HTR-8/SVneo (cell line): Measurements from ENCODE around the gene RBBP4.
"Not testable (repeated sequence)": the region's sequence is repeated elsewhere in the genome, so short reads cannot be mapped to it uniquely, and the experiment has no call there.

Experiments
- DNase-seq: peaks from one replicate; pipeline ENCODE4 v3.0.0; 2011; ENCODE audit warnings: low spot score, mixed read lengths; ENCODE audit not compliant: insufficient read length
- FAIRE-seq: peaks from 2 replicates; lab custom pipeline; 2011; peaks lifted over from hg19 to GRCh38; lab: Jason Lieb, UNC

RBBP4 gene

DNA sequence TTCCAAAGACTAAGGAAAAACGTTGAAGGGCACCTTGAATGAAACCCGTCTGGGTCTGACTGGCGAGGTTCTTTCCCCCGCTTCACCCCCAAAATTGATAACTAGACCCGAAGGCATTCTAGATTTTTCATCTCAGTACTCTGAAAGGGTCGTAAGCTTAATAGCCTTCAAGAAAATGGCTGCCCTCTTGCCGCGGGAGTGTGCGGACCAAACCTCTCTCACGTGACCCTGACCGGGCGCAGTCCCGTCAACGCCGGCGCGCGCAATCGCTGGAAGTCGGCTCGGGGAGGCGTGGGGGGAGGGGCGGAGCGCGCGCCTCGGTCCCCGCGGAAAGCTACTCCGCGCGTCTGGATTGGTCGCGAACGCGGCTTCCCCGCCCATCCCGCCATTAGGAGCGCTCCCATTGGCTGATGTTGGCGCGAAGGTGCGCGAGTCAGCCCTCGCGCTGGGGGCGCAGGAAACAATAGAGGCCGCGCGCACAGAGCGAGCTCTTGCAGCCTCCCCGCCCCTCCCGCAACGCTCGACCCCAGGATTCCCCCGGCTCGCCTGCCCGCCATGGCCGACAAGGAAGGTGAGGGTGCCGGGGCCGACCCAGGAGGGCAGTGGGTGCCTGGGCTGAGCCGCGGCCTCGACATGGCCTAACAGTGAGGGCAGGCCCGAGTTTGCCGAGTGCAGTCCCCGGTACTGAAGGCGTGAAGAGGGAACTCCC is at the start of gene RBBP4:
Gene RBBP4, plus strand, starts transcription at position 457 of the 709 bp plus-strand sequence. Its CDS starts 99 bp downstream, at position 556.
- peak; percentile 95 for DNase-seq
- FAIRE-seq: peak; percentile 51

- DNase-seq: no peak
- no peak for FAIRE-seq
These were observed 45.1 kb upstream of the RBBP4 start for GRCh38 chr1:32605711-32606424.

DNA sequence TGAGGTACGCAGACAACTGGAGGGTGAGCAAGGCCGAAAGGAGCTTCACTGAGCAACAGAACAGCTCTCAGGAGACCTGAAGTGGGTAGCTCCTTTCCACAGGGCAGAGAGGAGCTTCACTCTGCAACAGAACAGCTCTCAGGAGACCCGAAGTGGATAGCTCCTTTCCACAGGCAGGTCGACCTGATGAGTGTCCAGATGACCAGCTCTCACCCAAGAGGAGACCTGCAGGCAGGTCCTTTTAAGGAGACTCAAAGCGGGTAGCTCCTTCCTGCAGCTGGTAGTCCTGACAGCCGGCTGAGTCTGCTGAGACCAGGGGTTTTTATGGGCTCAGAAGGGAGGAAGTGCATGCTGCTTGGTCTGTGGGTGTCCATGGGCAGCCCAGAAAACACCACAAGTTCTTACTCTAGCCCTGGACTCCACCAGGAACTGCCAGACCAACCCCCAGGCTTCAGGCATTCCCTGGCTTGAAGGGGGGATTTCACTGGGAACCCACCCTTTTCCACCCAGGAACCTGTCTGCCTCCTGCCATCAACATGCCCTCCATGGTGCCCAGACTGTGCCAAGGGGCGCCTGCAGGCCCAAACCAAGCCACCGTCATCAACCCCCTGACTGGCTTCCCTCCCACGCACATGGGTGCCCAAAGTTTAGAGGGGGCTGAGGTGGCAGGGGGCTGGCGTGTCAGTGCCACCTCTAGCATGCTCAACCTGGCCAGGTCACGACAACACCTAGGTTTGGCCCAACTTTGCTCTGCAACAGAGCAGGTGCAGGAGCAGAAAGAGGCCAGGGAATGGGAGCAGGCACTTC is 44.2 kb upstream of the RBBP4 start:
- no peak for FAIRE-seq
- DNase-seq: no peak

DNA sequence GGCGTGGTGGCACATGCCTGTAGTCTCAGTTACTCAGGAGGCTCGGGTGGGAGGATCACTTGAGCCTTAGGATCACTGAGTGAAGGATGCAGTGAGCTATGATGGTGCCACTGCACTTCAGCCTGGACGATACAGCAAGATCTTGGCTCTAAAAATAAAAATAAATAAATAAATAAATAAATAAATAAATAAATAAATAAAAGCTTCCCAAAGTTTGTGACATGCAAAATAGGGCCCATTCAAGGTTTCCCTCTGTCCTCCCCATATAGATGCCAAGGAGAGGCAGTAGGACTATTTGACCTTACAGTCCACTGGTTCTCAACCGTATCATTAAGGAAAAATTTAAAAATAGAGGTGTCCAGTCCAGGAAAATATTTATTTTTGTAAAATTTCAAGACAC is 41.8 kb upstream of the RBBP4 start:
- DNase-seq: no peak
- FAIRE-seq: no peak

- FAIRE-seq: no peak
These were observed 39.2 kb upstream of the RBBP4 start for GRCh38 chr1:32611859-32612188.

GRCh38 chr1:32612189-32612881 is 38.7 kb upstream of the RBBP4 start:
- DNase-seq (peak; percentile 92), FAIRE-seq (no peak)

More at GRCh38 chr1:32611859-32612188, 39.2 kb upstream of the RBBP4 start:
- DNase-seq: no peak

- DNase-seq (no peak), FAIRE-seq (no peak)
These were observed 37.5 kb upstream of the RBBP4 start for GRCh38 chr1:32613472-32613871.

GRCh38 chr1:32618673-32619221 is 32.3 kb upstream of the RBBP4 start:
- DNase-seq (no peak), FAIRE-seq (no peak)

GRCh38 chr1:32619701-32620485 is 31.1 kb upstream of the RBBP4 start:
- FAIRE-seq (no peak), DNase-seq (no peak)

GRCh38 chr1:32622205-32622604 is 28.8 kb upstream of the RBBP4 start:
- FAIRE-seq (no peak), DNase-seq (no peak)

DNA sequence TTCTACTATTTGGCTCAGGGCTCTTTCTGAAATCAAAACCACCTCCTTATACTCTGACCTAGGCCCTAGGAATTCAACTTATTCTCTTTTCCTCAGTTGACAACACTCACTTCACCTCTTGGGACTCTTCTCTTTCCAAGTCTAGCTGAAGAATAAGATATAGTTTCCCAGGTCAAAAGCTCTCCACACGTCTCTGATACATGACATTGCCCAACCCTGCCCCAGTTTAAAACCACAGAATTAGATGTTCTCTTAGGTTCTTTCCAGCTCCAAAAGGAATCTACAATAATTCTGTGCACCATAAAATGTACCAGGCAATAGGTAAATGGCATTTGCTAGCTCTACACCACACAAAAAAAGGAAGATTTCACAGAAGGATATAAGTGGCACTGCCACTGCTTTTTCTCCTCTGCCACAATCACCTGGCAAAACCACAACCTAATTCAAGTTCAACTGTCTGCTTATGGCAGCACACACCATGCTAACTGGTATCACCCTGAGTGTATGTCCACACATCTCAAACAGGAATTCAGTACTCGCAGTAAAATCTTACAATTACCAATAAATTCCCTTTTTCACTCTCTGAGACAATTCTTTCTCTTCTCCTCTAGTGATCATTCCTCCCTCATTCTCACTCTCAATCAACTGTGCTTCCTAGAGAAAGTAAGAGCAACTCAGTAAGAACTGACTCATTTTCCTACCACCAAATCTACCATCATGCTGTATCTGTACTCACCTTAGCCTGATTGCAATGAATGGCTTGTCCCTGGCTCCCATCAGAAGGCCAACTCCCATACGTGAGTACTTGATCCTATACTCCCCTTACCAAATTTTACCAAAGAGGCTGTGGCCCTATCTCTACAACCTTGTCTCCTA is 28.0 kb upstream of the RBBP4 start:
- DNase-seq: no peak
- no peak for FAIRE-seq

- FAIRE-seq (no peak), DNase-seq (no peak)
These were observed 27.2 kb upstream of the RBBP4 start for GRCh38 chr1:32623775-32624174.

DNA sequence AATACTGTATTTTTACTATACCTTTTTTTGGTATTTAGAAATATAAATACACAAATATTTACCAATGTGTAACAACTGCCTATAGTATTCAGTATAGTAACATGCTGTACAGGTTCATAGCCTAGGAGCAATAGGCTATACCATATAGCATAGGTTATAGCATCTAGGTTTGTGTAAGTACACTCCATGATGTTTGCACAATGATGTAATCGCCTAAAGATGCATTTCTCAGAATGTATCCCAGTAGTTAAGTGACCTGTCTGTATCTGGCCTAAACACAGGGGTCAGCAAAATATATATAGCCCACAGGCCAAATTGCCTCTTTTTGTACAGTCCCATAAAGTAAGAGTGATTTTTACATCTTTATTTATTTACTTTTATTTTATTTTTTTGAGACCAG is 24.8 kb upstream of the RBBP4 start:
- FAIRE-seq (no peak), DNase-seq (no peak)

- no peak for DNase-seq
- FAIRE-seq: no peak
These were observed 23.3 kb upstream of the RBBP4 start for GRCh38 chr1:32627596-32628162.

- not testable (repeated sequence) for FAIRE-seq, DNase-seq
These were observed 20.8 kb upstream of the RBBP4 start for GRCh38 chr1:32630173-32630572.

DNA sequence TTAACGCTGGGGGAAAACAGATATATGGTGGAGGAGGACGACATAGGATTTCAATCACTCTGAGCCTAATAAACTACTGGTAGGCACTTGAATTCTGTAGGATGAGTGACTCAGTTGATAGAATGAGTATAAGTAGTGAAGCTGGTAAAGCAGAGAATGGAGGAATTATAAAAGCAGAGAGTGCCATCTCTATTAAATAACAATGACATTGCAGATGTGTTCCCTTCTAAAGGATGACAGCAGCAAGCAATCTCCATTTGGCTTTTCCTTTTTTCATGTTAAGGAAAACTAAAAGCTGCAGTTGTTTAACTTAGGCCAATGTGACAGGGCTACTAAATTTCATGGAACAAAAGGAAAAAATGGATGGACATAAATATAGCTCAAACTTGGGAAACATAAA is 18.2 kb upstream of the RBBP4 start:
- no peak for FAIRE-seq

DNA sequence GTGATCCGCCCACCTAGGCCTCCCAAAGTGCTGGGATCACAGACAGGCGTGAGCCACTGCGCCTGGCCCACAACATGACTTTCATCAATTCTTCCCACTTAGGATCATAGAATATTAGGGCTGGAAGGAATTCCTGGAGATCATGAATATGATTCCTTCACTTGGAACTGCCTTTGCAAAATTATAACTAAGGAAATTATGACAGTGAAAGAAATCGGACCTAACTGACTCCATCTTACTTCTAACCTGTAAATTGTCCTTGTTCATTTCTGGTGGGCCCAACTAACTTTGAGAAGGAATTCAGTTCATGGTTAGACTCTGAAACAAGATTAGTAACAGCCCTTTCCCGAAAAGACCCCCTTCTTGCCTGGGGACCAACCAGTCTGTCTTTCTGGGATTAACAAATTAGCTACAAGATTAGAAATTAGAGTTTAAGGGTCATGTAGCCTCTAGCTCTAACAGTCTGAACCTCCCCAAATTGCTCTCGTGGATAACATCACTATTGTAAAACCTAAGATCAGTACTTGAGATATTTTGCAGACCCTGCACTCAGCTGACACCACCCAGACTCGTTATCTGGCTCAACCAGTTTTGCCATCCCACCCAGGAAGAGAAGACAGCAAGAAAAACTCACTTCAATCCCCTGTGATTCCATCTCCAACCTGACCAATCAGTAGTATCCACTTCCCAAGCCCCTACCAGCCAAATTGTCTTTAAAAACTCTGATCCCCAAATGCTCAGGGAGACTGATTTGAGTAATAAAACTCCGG is 15.3 kb upstream of the RBBP4 start:
- no peak for FAIRE-seq

More for the DNA sequence above, 18.2 kb upstream of the RBBP4 start:
- no peak for DNase-seq

More for the DNA sequence above, 15.3 kb upstream of the RBBP4 start:
- DNase-seq: no peak
